Bronchial epithelial cell (primary cell): ENCODE data around the gene DSP. TPM values are rescaled to one million over a fixed set of nuclear protein-coding genes. Genes with fewer than 3 reads are reported as not detected.
A peak's percentile ranks its signal among the peaks of the same experiment; 100 is the strongest.

Source experiments
- DNase-seq: peaks from one replicate; pipeline ENCODE4 v3.0.0-alpha.2; 2010; ENCODE audit warnings: low read depth
- FAIRE-seq: peaks from 2 replicates; lab custom pipeline; 2011; peaks lifted over from hg19 to GRCh38; lab: Jason Lieb, UNC
- H3K27me3 ChIP-seq: 2 replicates; pipeline ENCODE4 v1.5.1; 2011; ENCODE audit warnings: low read length; ENCODE audit not compliant: control insufficient read depth, insufficient read depth
- H3K36me3 ChIP-seq: 2 replicates; pipeline ENCODE4 v1.5.1; 2011; ENCODE audit warnings: low read length; ENCODE audit not compliant: control insufficient read depth, insufficient read depth
- H3K4me3 ChIP-seq: 2 replicates; pipeline ENCODE4 v1.5.1; 2011; ENCODE audit warnings: mild to moderate bottlenecking, low read depth, low read length, control low read depth
- CTCF ChIP-seq: IDR thresholded peaks from 2 replicates; pipeline ENCODE4 v1.5.1; 2011; ENCODE audit warnings: mild to moderate bottlenecking, moderate library complexity, low read length, control low read depth, inconsistent platforms; ENCODE audit not compliant: insufficient read depth, severe bottlenecking
- total RNA-seq: library from RNA; depleted of rRNA; stranded (reverse); fragments of >200 nt; gene quantifications from 2 replicates; pipeline ENCODE4 v1.2.1, GENCODE V29; 2014

The DSP gene
- total RNA-seq, 1 donor from 2014 or later: 394 TPM

GRCh38 chr6:7569082-7569481 lies 27.6 kb downstream of the DSP start:
- Histone ChIP-seq H3K36me3 (peaks cover 53% of the 10 kb centered on the region), H3K4me3 (no peak overlapping the region), H3K27me3 (no peaks in the 10 kb centered on the region)
- no peak for DNase-seq
- no peak for TF ChIP-seq CTCF
- FAIRE-seq: peak; percentile 40

GRCh38 chr6:7572213-7572943 lies 30.9 kb downstream of the DSP start:
- Histone ChIP-seq H3K4me3 (no peak overlapping the region), H3K36me3 (peaks cover 51% of the 10 kb centered on the region), H3K27me3 (no peaks in the 10 kb centered on the region)
- DNase-seq (no peak), FAIRE-seq (no peak)
- TF ChIP-seq CTCF: no peak

- H3K4me3 ChIP-seq: no peak overlapping the region
- no peak for DNase-seq
- peaks cover 46% of the 10 kb centered on the region for H3K36me3 ChIP-seq
- TF ChIP-seq CTCF: no peak
- H3K27me3 ChIP-seq: no peaks in the 10 kb centered on the region
- FAIRE-seq: no peak
Observed at GRCh38 chr6:7574500-7574899, 33.0 kb downstream of the DSP start.

- FAIRE-seq: no peak
- no peak for DNase-seq
- H3K4me3 ChIP-seq: no peak overlapping the region
Observed at GRCh38 chr6:7578516-7578915, 37.0 kb downstream of the DSP start.

GRCh38 chr6:7578931-7579330 lies 37.5 kb downstream of the DSP start:
- TF ChIP-seq CTCF: no peak
- H3K27me3 ChIP-seq: no peaks in the 10 kb centered on the region
- FAIRE-seq (no peak), DNase-seq (no peak)
- peaks cover 50% of the 10 kb centered on the region for H3K36me3 ChIP-seq
- no peak overlapping the region for H3K4me3 ChIP-seq

More at GRCh38 chr6:7578516-7578915, 37.0 kb downstream of the DSP start:
- Histone ChIP-seq H3K36me3 (peaks cover 49% of the 10 kb centered on the region), H3K27me3 (no peaks in the 10 kb centered on the region)
- TF ChIP-seq CTCF: no peak

- no peak for DNase-seq
- no peak for FAIRE-seq
- H3K27me3 ChIP-seq: no peaks in the 10 kb centered on the region
- peaks cover 54% of the 10 kb centered on the region for H3K36me3 ChIP-seq
- no peak for TF ChIP-seq CTCF
- no peak overlapping the region for H3K4me3 ChIP-seq
Observed at GRCh38 chr6:7579851-7580250, 38.4 kb downstream of the DSP start.
